GM18498 (cell line): ENCODE measurements around the gene ZNF222.

Experiments used
- ATAC-seq: cut with Tn5 transposase; IDR thresholded peaks from one replicate; pipeline ENCODE4 v1.9.1; 2021; ENCODE audit warnings: mild to moderate bottlenecking, moderate library complexity; ENCODE audit not compliant: unreplicated experiment

Gene ZNF222

DNA sequence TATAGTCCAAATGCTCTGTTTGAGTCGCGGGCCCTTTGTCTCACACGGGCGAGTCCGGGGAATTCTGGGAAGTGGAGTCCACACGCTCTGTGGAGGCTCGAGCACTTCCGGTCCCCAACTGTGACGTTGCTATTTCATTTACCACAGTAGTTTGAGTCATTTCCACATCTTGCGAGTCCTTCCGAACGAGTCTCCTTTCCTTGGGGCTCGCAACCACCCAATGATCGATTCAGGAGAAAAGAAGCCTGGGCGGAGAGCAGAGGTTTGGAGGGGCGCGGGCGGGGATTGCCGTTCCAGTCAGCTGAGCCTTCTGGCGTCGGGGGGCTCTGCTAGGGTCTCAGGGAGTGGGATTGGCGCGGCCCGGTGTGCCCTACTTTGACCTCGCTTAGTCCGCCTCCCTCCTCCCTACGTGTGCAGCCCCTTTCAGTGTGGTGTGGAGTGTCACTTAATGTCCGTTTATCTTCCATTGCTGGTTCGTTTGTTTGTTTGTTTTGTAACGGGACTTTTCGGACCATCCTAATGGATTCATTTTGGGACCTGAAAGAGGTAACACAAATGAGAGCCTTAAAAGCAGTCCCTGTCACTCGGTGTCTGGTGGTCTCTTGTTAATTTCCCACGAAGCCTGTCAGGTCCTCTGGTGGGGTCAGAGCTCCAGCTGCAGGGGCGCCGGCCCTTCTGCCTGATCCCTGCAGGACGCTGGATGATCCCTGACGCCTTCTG, at the start of gene ZNF222:
Gene ZNF222, plus strand, starts transcription at position 163 of the 720 bp plus-strand sequence. Its CDS starts 58 bp downstream, at position 221.
- ATAC-seq = peak; percentile 89

DNA sequence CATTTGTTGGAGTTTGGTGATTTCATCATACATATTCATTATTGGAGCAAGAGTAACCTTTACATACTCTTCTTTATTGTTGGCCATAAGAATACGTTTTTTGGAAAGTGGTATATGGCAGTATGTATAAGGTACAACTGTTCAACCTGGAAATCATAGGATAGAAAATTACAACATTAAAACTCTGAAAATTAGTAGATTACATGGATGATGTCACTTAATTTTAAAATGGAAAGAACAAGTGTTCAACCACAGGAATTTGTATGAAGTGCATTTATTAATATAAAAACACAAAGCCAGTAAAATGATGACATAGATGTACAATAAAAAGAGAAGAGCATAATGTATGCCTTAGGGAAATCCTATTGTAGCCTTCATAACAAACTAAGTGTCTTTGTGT, 48.4 kb upstream of the ZNF222 start:
- ATAC-seq = no peak

DNA sequence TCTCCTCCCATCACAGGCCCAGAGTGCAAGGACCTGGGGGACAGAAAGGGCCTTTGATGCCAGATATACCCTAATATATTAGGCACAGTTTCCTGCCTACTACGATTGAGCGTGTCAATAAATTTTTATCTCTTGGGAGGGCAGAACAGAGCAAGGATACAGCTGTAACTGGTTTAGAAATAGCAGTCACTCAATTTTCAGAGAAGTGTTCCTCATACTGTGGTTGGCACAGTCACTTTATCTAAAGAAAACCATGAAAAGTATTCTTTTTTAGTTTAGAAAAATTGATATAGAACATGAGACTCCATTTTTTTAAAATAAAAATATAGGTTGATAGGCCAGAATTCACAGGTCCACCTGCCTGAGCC, 41.7 kb upstream of the ZNF222 start:
- peak; percentile 27 for ATAC-seq

DNA sequence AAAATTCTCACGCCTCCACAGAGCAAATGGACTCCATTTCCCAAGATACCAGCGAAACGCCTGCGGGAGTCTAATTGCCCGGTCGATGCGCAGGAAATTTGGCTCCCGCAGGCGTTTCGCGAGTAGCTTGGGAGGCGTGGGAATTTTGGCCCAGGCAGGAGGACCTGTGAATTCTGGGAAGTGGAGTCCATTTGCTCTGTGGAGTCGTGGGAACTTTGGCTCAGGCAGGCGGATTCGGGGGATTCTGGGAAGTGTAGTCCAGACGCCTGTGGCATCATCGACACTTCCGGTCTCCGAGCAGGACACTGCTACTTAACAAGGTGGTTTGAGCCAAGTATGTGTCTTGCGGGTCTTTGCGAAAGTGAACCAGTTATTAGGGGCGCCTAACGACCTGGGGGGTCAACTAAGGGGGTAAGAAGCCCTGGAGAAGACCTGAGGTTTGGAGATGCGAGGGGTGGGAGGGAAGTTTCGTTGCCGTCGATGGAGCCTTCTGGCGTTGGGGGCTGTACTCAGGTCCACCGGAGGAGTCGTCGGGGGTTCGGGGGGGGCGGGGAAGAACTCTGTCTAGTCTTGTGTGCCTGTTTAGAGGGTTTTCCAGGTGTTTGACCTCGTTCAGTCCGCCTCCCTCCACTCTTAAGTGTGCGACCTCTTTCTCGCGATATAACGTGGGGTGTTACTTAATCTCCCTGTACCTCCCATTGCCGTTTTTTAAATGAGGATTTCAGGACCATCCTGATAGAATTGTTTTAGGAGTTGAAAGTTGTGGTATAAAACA, 41.1 kb upstream of the ZNF222 start, which contains the start of gene ZNF155:
Gene ZNF155, plus strand, starts transcription at position 277 of the 775 bp plus-strand sequence. CDS start 4,356 bp downstream, outside the sequence.
- ATAC-seq = peak; percentile 90

DNA sequence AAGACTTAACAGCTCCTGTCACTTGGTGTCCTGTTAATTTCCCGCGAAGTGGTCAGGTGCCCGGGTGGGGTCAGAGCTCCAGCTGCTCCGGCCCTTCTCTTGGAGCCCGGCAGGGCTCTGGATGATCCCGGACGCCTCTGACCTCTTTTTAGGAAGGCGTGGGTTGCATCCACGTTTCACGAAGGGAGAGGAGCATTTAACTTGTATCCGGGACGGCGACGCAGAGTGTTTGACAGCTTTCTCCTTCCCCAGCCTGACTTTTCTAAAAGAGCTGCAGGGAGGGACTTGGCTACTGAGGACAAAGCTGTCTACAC, 40.5 kb upstream of the ZNF222 start:
- peak; percentile 15 for ATAC-seq

DNA sequence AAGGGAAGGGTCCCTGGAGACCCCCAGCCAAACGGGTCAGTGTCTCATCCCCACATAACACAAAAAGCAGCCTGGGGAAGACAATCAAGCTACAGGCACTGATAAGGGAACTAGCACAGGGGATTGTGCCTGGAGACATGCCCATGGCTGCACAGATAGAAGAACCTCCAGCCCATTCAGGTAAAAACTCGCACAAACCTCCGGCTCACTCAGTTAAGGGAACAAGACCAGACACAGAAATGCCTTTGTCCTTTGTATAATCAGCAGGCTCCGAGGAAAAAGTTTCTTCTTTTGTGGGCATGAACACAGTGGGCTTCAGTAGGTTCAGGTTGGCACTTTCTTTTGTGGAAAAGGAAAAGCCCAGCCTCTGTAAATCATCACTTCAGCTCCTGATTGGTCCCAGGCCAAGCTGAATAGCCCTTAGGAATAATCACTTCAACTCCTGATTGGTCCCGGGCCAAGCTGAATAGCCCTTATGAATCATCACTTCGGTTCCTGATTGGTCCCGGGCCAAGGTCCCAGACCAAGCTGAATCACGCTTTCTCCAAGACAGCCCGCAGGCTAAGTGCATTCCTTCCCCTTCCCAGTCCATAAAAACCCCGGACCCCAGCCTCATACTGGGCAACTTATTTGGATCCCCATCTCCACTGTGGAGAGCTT, 27.4 kb upstream of the ZNF222 start:
- no peak for ATAC-seq

DNA sequence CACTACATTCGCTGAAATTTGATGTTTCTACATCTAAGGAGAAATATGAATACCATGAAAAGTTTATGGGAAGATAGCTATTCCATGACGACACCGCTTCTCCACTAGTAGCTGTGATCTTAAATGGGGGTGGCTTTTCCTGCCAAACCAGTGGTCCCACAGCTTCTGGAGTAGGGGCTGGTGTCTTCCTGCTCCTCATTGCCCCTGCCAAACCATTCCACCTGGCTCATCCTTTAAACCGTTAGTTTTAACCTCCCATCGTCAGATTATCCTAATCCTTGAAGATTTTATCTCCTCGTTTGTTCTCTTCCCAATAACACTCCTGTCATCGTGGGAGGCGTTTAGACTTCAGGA, 23.0 kb upstream of the ZNF222 start:
- no peak for ATAC-seq

DNA sequence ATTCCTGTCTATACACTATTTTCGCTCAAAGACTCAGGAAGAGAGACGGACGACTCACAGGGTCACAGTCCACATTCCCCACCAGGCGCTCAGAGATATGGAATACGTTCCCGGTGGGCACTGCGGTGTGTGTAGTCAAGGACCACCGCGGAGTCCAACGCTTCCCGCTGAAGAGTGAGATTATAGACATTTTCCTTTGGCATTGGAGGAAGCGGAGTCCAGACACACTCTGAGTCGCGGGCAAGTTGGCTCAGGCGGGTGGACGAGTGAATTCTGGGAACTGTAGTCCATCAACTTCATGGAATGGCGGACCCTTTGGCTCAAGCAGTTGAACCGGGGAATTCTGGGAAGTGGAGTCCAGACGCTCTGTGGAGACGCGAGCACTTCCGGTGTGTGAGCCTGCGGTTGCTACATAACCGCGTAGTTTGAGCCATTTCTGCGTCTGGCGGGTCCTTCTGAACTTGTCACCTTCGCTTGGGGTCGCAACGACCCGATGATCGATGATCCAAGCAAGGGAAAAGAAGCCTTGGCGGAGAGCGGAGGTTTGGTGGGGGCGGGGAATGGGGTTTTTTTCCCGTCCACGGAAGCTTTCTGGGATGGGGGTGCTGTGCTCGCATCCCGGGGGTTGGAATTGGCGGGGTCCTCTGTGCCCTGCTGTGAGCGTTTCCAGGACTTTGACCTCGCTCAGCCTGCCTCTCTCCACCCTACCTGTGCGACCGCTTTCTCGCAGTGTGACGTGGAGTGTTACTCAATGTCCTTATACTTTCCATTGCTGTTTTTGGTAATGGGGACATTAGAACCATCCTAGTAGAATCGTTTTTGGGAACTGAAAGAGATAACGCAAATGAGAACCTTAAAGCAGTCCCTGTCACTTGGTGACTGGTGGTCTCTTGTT, 22.4 kb upstream of the ZNF222 start, which contains the start of gene ZNF230:
Gene ZNF230, plus strand, starts transcription at position 392 of the 895 bp plus-strand sequence. CDS start 4,122 bp downstream, outside the sequence.
- ATAC-seq = peak; percentile 90

DNA sequence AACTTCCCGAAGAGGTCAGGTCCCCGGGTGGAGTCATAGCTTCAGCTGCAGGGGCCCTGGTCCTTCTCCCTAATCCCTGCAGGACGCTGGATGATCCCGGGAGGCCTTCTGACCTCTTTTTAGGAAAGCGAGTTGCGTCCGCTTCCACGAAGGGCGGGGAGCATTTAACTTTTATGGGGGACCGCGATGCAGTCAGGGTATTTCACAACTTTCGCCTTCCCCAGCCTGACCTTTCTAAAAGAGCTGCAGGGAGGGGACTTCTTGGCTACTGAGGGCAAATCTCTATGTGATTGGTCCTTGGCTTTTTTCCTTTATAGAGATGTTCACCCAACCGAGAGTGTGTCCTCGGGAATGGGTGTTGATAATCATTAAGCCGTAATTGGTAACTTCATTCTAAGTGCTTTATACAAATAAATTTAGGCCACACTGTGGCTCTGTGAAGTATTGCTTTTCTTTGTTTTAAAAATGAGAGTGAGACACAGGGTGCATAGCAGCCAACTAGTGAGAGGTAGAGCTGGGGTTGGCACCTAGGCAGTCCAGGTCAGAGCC, 21.6 kb upstream of the ZNF222 start:
- ATAC-seq = peak; percentile 31

DNA sequence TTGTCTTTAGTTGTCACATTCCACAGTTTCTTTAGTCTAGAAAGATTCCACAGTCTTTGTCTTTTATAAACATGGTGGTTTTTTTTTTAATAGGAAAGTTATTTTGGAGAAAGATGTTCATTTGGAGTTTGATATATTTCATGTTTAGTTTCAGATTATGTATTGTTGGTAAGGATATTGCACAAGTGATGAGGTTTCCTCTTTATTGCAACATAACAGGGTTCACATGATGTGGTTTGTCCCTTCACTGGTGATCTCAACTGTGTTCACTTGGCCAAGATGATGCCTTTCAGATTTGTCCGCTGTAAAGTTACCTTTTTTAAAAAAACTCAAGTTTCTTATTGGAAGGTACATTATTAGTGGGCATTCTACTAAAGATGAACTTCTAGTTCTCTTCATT, 19.2 kb upstream of the ZNF222 start:
- no peak for ATAC-seq

DNA sequence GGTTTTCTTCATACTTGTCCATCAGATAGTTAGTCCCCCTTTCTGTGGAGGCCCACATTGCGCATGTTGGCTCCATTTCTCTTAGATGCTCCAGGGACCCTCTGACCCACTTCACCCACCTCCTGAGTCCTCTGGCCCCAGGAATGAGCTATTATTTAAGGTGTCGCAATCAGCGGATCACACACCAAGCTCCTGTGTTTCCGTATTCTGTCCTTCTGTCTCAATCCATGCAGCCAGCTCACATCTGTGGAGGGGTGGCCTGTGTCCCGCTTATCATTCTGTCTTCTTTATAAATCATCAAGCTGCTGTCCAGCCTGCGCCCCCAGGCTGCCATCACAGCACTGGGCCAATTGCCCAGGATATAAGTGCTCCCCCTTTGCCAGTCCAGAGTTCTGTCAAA, 17.7 kb upstream of the ZNF222 start:
- ATAC-seq = no peak

DNA sequence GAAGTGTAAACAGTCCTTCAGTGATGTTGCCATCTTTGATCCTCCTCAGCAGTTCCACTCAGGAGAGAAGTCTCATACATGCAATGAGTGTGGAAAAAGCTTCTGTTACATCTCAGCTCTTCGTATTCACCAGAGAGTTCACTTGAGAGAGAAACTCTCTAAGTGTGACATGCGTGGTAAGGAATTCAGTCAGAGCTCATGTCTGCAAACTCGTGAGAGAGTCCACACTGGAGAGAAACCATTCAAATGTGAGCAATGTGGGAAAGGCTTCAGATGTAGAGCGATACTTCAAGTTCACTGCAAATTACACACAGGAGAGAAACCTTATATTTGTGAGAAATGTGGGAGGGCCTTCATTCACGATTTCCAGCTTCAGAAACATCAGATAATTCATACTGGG, 14.7 kb upstream of the ZNF222 start:
- ATAC-seq = no peak

DNA sequence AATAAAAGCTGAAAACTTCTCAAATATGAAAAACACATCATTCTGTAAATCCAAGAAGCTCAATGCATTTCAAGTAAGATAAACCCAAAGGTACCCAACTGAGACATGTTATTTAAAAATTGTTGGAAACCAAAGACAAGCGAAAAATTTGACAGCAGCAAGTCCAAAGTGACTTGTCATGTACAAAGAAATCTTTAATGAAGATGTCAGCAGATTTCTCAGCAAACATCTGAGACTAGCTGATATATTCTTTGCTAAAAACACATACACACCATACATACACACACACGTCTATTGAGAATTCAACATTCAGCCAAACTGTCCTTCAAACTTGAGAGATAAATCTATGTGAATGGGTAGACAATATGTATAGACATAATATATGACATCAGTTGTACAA, 5.7 kb upstream of the ZNF222 start:
- ATAC-seq = no peak

DNA sequence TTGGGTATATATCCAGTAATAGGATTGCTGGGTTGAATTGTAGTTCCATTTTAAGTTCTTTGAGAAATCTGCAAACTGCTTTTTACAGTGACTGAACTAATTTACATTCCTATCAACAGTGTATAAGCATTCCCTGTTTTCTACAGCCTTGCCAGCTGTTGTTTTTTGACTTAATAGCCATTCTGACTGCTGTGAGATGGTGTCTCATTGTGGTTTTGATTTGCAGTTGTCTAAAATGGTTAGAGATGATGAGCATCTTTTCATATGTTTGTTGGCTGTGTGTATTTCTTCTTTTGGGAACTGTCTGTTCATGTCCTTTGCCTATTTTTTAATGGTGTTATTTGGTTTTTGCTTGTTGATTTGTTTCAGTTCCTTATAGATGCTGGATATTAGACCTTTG, 4.0 kb upstream of the ZNF222 start:
- ATAC-seq = no peak

DNA sequence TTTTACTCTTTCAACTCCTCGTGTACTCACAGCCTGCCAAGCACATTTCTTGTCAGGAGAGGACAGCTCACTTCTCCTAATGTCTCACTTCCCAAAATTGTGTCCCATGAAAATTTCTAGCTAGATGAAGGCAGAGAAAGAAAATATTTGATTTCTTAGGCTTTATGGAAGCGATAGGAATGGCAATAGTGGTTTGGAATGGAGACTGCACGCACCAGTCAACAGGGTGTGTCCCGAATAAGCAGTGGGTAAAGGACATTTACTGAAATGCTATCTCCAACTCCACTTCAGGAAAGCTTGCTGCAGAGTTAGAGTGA, 321 bp upstream of the ZNF222 start:
- ATAC-seq = no peak

DNA sequence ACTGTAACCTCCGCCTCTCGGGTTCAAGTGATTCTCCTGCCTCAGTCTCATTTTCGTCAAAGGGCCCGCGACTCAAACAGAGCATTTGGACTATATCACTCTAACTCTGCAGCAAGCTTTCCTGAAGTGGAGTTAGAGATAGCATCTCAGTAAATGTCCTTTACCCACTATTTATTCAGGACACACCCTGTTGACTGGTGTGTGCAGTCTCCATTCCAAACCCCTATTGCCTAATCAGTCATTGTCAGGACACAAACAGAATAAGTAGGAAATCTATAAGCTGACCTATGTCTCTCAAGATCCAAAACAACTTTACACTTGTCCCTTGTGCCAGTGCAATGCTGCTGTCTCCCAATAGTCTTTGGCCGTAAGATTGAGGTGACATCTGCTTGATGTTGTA, 1.4 kb downstream of the ZNF222 start:
- ATAC-seq = no peak

DNA sequence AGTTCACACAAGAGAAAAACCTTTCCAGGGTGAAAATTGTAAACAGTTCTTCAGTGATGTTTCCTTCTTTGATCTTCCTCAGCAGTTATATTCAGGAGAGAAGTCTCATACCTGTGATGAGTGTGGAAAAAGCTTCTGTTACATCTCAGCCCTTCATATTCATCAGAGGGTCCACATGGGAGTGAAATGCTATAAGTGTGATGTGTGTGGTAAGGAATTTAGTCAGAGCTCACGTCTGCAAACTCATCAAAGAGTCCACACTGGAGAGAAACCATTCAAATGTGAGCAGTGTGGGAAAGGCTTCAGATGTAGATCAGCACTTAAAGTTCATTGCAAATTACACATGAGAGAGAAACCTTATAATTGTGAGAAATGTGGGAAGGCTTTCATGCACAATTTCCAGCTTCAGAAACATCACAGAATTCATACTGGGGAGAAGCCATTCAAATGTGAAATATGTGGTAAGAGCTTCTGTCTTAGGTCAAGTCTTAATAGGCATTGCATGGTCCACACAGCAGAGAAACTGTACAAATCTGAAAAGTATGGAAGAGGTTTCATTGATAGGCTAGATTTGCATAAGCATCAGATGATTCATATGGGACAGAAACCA, 6.9 kb downstream of the ZNF222 start:
- ATAC-seq = no peak

DNA sequence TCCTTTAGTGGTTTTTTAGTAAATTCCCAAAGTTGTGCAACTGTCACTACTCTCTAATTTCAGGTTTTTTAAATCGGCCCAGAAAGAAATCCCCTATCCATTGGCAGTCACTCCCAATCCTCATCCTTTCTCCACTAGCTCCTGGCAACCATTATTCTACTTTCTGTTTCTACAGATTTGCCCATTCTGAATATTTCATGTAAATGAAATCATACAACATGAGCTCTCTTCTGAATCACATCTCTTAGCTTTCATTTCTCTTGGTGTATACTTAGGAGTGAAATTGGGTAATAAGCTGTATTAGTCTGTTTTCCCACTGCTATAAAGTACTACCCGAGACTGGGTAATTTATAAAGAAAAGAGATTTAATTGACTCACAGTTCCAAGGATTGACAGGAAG, 17.0 kb downstream of the ZNF222 start:
- ATAC-seq = no peak

DNA sequence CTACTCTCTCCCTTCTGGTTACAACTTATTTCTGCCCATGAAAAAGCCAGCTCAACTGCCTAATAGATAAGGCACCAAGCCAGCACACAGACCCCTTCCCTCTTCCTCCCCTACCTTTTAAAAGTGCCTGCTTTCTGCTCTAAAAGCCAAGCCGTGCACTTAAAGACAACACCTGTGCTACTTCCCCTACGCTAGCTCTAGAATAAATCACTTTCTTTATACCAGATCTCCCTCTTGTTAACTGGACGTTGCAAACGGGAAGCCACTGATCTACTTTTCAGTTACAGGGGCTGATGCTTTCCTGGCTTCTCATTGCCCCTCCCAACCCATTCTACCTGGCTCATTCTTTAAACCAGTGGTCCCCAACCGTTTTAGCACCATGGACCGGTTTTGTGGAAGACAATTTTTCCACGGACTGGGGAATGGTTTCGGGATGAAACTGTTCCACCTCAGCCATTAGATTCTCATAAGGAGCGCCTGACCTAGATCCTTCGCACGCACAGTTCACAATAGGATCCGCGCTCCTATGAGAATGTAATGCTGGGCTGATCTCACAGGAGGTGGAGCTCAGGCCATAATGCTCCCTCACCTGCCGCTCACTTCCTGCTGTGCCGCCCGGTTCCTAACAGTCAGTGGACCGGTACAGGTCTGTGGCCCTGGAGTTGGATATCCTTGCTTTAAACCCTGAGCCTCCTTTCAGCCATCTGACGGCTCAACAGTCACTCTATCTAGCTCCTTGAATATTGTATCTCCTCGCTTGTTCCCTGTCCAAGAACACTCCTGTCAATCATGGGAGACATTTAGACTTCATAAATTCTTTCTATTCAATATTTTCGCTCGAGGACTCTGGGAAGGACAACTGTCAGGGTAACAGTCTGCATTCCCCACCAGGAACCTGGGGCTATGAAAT, 25.8 kb downstream of the ZNF222 start:
- peak; percentile 45 for ATAC-seq
